ENCODE measurements around the gene ALX1. TPM values are rescaled to one million over a fixed set of nuclear protein-coding genes. Genes with fewer than 3 reads are reported as not detected.
A peak's percentile ranks its signal among the peaks of the same experiment; 100 is the strongest.

ALX1 gene
- total RNA-seq, 4 donors from 2014 or later: not detected

- TF ChIP-seq CTCF (IDR thresholded peaks at IDR 0.05 in 4 of 5, conservative IDR thresholded peaks at IDR 0.05 in 1 of 5): no peak
- no peak for TF ChIP-seq POLR2A (IDR thresholded peaks at IDR 0.05)
- peaks cover 29 to 45% (median 35%) of the 10 kb centered on the region in 3 donors for H3K27me3 ChIP-seq
- peak overlapping the region in 1 of 4 donors; percentile 18 for H3K4me3 ChIP-seq
- ATAC-seq (no peak), DNase-seq (no peak)
- H3K27ac ChIP-seq: no peak overlapping the region
- H3K9me3 ChIP-seq: no peaks in the 10 kb centered on the region
- intact Hi-C loops (cut with DNase I; ENCODE audit: low total_unique reads) (no loop called here), in situ Hi-C loops (cut with MboI; ENCODE audit: low sequenced_read_pairs in 4 of 4) (no loop called here)
- H3K4me1 ChIP-seq: no peaks in the 10 kb centered on the region
- no peaks in the 10 kb centered on the region for H3K36me3 ChIP-seq
Measured at GRCh38 chr12:85273381-85274314, 6.4 kb upstream of the ALX1 start.

GRCh38 chr12:85274315-85274651, 5.7 kb upstream of the ALX1 start:
- peaks cover 36 to 49% (median 42%) of the 10 kb centered on the region in 3 donors for H3K27me3 ChIP-seq
- no peak for ATAC-seq

GRCh38 chr12:85275374-85275773, 4.6 kb upstream of the ALX1 start:
- no peak for DNase-seq
- intact Hi-C loops (cut with DNase I; ENCODE audit: low total_unique reads): no loop called here
- Histone ChIP-seq H3K4me1 (peaks cover 4 to 6% of the 10 kb centered on the region in 2 donors), H3K27ac (no peak overlapping the region), H3K4me3 (no peak overlapping the region), H3K27me3 (peaks cover 47 to 59% (median 51%) of the 10 kb centered on the region in 3 donors), H3K9me3 (no peaks in the 10 kb centered on the region), H3K36me3 (no peaks in the 10 kb centered on the region)
- in situ Hi-C loops (cut with MboI; ENCODE audit: low sequenced_read_pairs in 4 of 4): no loop called here
- no peak for ATAC-seq
- no peak for TF ChIP-seq POLR2A (IDR thresholded peaks at IDR 0.05)
- no peak for TF ChIP-seq CTCF (IDR thresholded peaks at IDR 0.05 in 4 of 5, conservative IDR thresholded peaks at IDR 0.05 in 1 of 5)

More at GRCh38 chr12:85274315-85274651, 5.7 kb upstream of the ALX1 start:
- Histone ChIP-seq H3K4me3 (no peak overlapping the region), H3K4me1 (no peaks in the 10 kb centered on the region), H3K36me3 (no peaks in the 10 kb centered on the region), H3K27ac (no peak overlapping the region), H3K9me3 (no peaks in the 10 kb centered on the region)
- TF ChIP-seq CTCF (IDR thresholded peaks at IDR 0.05 in 4 of 5, conservative IDR thresholded peaks at IDR 0.05 in 1 of 5) (no peak), POLR2A (IDR thresholded peaks at IDR 0.05) (no peak)
- intact Hi-C loops (cut with DNase I; ENCODE audit: low total_unique reads): no loop called here
- DNase-seq: no peak
- in situ Hi-C loops (cut with MboI; ENCODE audit: low sequenced_read_pairs in 4 of 4): no loop called here

DNA sequence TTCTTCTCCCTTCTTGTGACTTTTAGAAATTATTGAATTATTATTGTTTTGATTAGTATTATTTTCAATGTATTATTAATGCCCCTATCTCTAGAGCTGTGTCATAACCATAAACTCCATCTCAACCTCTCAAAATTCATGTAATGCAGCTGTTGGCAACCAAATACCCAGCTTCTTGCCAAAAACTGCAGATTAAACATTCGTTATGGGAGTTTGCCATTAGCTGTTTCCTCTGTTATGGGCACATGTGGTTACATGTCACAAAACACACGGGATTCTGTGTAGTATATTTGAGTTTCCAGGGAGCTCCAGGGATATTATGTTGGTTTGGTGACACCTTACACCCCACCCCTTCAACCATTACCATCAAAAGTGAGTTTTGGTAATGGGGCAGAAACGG, 2.8 kb upstream of the ALX1 start:
- H3K27ac ChIP-seq: no peak overlapping the region
- no peak for ATAC-seq
- no peaks in the 10 kb centered on the region for H3K9me3 ChIP-seq
- H3K4me3 ChIP-seq: no peak overlapping the region
- intact Hi-C loops (cut with DNase I; ENCODE audit: low total_unique reads) (no loop called here), in situ Hi-C loops (cut with MboI; ENCODE audit: low sequenced_read_pairs in 4 of 4) (no loop called here)
- H3K4me1 ChIP-seq: peaks cover 13 to 15% of the 10 kb centered on the region in 2 donors
- no peaks in the 10 kb centered on the region for H3K36me3 ChIP-seq
- peaks cover 65 to 77% (median 69%) of the 10 kb centered on the region in 3 donors for H3K27me3 ChIP-seq
- TF ChIP-seq CTCF (IDR thresholded peaks at IDR 0.05 in 4 of 5, conservative IDR thresholded peaks at IDR 0.05 in 1 of 5): no peak
- no peak for TF ChIP-seq POLR2A (IDR thresholded peaks at IDR 0.05)
- no peak for DNase-seq
